HCT116 (cell line): ENCODE data around the gene GMEB2. TPM values are rescaled to one million over a fixed set of nuclear protein-coding genes. Genes with fewer than 3 reads are reported as not detected.

Experiments used
- ATAC-seq: fragments of 200-7000 bp; cut with Tn5 transposase; 2 replicates; pipeline ENCODE4 v1.9.1; 2020; ENCODE audit warnings: mild to moderate bottlenecking, moderate library complexity
- BruUV-seq: library from RNA; stranded (reverse); fragments of 400-500 nt; replicated peaks from 2 replicates; lab custom pipeline; 2021; lab: Mats Ljungman, UMichigan
- CTCF ChIA-PET: fragments of 300-600 bp; sonication (Branson Sonifier 250); formaldehyde crosslinking; loops from one replicate; lab custom pipeline; 2021; ENCODE audit warnings: antibody characterized with exemption; lab: Charles Lee
- POLR2A ChIA-PET: fragments of 300-600, 350-600 bp; sonication (Branson Sonifier 250); formaldehyde crosslinking; loops from one replicate; lab custom pipeline; 2021; ENCODE audit warnings: antibody characterized with exemption; lab: Charles Lee
- RAD21 ChIA-PET, 2 experiments: fragments of 300-600 bp; sonication (Branson Sonifier 250); formaldehyde crosslinking; loops; one replicate each; lab custom pipeline; 2023; ENCODE audit warnings: low total read pairs in 2 of 2; ENCODE audit not compliant: uncharacterized antibody in 2 of 2, unreplicated experiment in 2 of 2, low non-redundant PET in 1 of 2; lab: Charles Lee
- DNase-seq: peaks from one replicate; pipeline ENCODE4 v3.0.0-alpha.2; 2010; ENCODE audit warnings: low read depth, low spot score
- H2AFZ ChIP-seq: fragments of 200-600 bp; shearing (Covaris generic), sonication (generic); 2 replicates; pipeline ENCODE4 v1.6.1; 2017; ENCODE audit warnings: low read depth, mixed run types, mixed read lengths, antibody characterized with exemption, low read length; ENCODE audit not compliant: poor library complexity, severe bottlenecking
- H3K27ac ChIP-seq: 2 replicates; pipeline ENCODE4 v1.5.1; 2012; ENCODE audit warnings: low read depth, low read length
- H3K27me3 ChIP-seq: fragments of 200-600 bp; sonication (generic); 2 replicates; pipeline ENCODE4 v1.6.1; 2016; ENCODE audit warnings: mixed run types, low read length, mixed read lengths; ENCODE audit not compliant: insufficient read depth
- H3K36me3 ChIP-seq, 2 experiments: fragments of 200-500 bp in 1 of 2; fragments of 200-600 bp in 1 of 2; sonication (Bioruptor generic) in 1 of 2; sonication (generic) in 1 of 2; 2 replicates each; pipeline versions ENCODE4 v1.5.1 to v1.6.1; 2014 to 2016; ENCODE audit warnings: low read length in 2 of 2, inconsistent platforms in 1 of 2, mixed read lengths in 1 of 2, mixed run types in 1 of 2; ENCODE audit not compliant: insufficient read depth in 2 of 2, control insufficient read depth in 1 of 2
- H3K4me1 ChIP-seq, 2 experiments: fragments of 200-600 bp in 1 of 2; sonication (generic) in 1 of 2; 2 replicates each; pipeline versions ENCODE4 v1.5.1 to v1.6.1; 2012 to 2017; ENCODE audit warnings: low read length in 2 of 2, inconsistent platforms in 1 of 2, mild to moderate bottlenecking in 1 of 2, mixed read lengths in 1 of 2, mixed run types in 1 of 2, moderate library complexity in 1 of 2; ENCODE audit not compliant: insufficient read depth in 2 of 2, control insufficient read depth in 1 of 2
- H3K4me2 ChIP-seq: fragments of 200-600 bp; sonication (generic); 2 replicates; pipeline ENCODE4 v1.6.1; 2017; ENCODE audit warnings: mixed run types, low read length, mixed read lengths
- H3K4me3 ChIP-seq, 2 experiments: fragments of 200-600 bp in 1 of 2; sonication (generic) in 1 of 2; replicated peaks in 1 of 2; 2 replicates each; pipeline ENCODE4 v1.5.1; 2011 to 2016; ENCODE audit warnings: low read length in 2 of 2, control low read depth in 1 of 2, low read depth in 1 of 2, mild to moderate bottlenecking in 1 of 2, mixed read lengths in 1 of 2, mixed run types in 1 of 2
- H3K79me2 ChIP-seq: fragments of 200-600 bp; sonication (generic); 2 replicates; pipeline ENCODE4 v1.6.1; 2017; ENCODE audit warnings: mild to moderate bottlenecking, mixed run types, low read length, moderate library complexity, mixed read lengths; ENCODE audit not compliant: insufficient read depth
- H3K9ac ChIP-seq: fragments of 200-600 bp; sonication (generic); 2 replicates; pipeline ENCODE4 v1.6.1; 2016; ENCODE audit warnings: low read length, mixed read lengths
- H3K9me2 ChIP-seq: fragments of 200-600 bp; sonication (generic), shearing (Covaris generic); 2 replicates; pipeline ENCODE4 v1.6.1; 2017; ENCODE audit warnings: mixed run types, mild to moderate bottlenecking, moderate library complexity; ENCODE audit not compliant: insufficient read depth
- H3K9me3 ChIP-seq, 2 experiments: fragments of 200-500 bp in 1 of 2; fragments of 200-600 bp in 1 of 2; sonication (Bioruptor generic) in 1 of 2; sonication (generic) in 1 of 2; 2 replicates each; pipeline ENCODE4 v1.6.1; 2014 to 2017; ENCODE audit warnings: low read length in 2 of 2, mixed read lengths in 2 of 2, inconsistent platforms in 1 of 2, low read depth in 1 of 2, mild to moderate bottlenecking in 1 of 2, mixed run types in 1 of 2, moderate library complexity in 1 of 2; ENCODE audit not compliant: control insufficient read depth in 1 of 2, insufficient read depth in 1 of 2
- H4K20me1 ChIP-seq: fragments of 200-600 bp; sonication (generic), shearing (Covaris generic); 2 replicates; pipeline ENCODE4 v1.6.1; 2017; ENCODE audit warnings: mixed run types, mild to moderate bottlenecking, moderate library complexity; ENCODE audit not compliant: insufficient read depth
- ATF3 ChIP-seq: IDR thresholded peaks from 2 replicates; pipeline ENCODE4 v1.6.1; 2012
- CBX3 ChIP-seq: IDR thresholded peaks from 2 replicates; pipeline ENCODE4 v1.6.1; 2012; ENCODE audit warnings: low read depth
- CEBPB ChIP-seq: IDR thresholded peaks from 2 replicates; pipeline ENCODE4 v1.6.1; 2012; ENCODE audit warnings: low read depth
- CTCF ChIP-seq, 3 experiments: fragments of 200-600 bp in 1 of 3; sonication (generic) in 1 of 3; IDR thresholded peaks in 2 of 3; conservative IDR thresholded peaks in 1 of 3; 2 replicates each; pipeline ENCODE4 v1.5.1; 2012 to 2017; ENCODE audit warnings: low read depth in 2 of 3, low read length in 2 of 3, antibody characterized with exemption in 1 of 3, borderline replicate concordance in 1 of 3, control low read depth in 1 of 3, mild to moderate bottlenecking in 1 of 3, mixed read lengths in 1 of 3, mixed run types in 1 of 3, moderate library complexity in 1 of 3; ENCODE audit not compliant: insufficient read depth in 1 of 3
- EGR1 ChIP-seq: IDR thresholded peaks from 2 replicates; pipeline ENCODE4 v1.6.1; 2012; ENCODE audit warnings: low read depth
- ELF1 ChIP-seq: IDR thresholded peaks from 2 replicates; pipeline ENCODE4 v1.6.1; 2012; ENCODE audit warnings: low read depth, borderline replicate concordance
- EZH2 ChIP-seq: fragments of 200-600 bp; sonication (generic); IDR thresholded peaks from 2 replicates; pipeline ENCODE4 v1.6.1; 2017; ENCODE audit warnings: antibody characterized with exemption, mixed run types
- JUND ChIP-seq: IDR thresholded peaks from 2 replicates; pipeline ENCODE4 v1.6.1; 2012
- POLR2A ChIP-seq: IDR thresholded peaks from 2 replicates; pipeline ENCODE4 v1.7.0; 2011; ENCODE audit warnings: borderline replicate concordance; ENCODE audit not compliant: insufficient read depth, insufficient read length; ENCODE audit errors: extremely low read depth
- POLR2AphosphoS5 ChIP-seq: IDR thresholded peaks from 2 replicates; pipeline ENCODE4 v1.6.1; 2011; ENCODE audit warnings: mild to moderate bottlenecking, low read depth, low read length, moderate library complexity
- RAD21 ChIP-seq: IDR thresholded peaks from 2 replicates; pipeline ENCODE4 v1.6.1; 2012; ENCODE audit warnings: low read depth, mild to moderate bottlenecking
- REST ChIP-seq: IDR thresholded peaks from 2 replicates; pipeline ENCODE4 v1.6.1; 2012; ENCODE audit warnings: low read depth
- SIN3A ChIP-seq: IDR thresholded peaks from 2 replicates; pipeline ENCODE4 v1.6.1; 2012; ENCODE audit warnings: low read depth
- SP1 ChIP-seq: IDR thresholded peaks from 2 replicates; pipeline ENCODE4 v1.6.1; 2012; ENCODE audit warnings: low read depth
- ZBTB33 ChIP-seq: IDR thresholded peaks from 2 replicates; pipeline ENCODE4 v1.6.1; 2011; ENCODE audit warnings: mild to moderate bottlenecking, low read length, moderate library complexity; ENCODE audit not compliant: insufficient replicate concordance; ENCODE audit errors: extremely low read depth
- ZFX ChIP-seq: fragments of 450-650 bp; IDR thresholded peaks from 2 replicates; pipeline ENCODE4 v1.6.1; 2017
- intact Hi-C: fragments of 100-400 bp; cut with micrococcal nuclease; formaldehyde crosslinking; loops from 2 replicates; pipeline ENCODE4 v1.10.0; 2022
- total RNA-seq: library from RNA; stranded (reverse); gene quantifications from one replicate; pipeline ENCODE4 v1.2.1, GENCODE V29; 2021; ENCODE audit not compliant: unreplicated experiment

GMEB2 gene
- total RNA-seq, 1 experiment from 2014 or later = 13.9 TPM

- TF ChIP-seq ATF3 = no peak
- no peak for TF ChIP-seq JUND
- TF ChIP-seq POLR2AphosphoS5 = no peak
- no peak for TF ChIP-seq SP1
- TF ChIP-seq POLR2A = no peak
- no peak for TF ChIP-seq ELF1
- TF ChIP-seq CTCF (IDR thresholded peaks at IDR 0.05 in 2 of 3, conservative IDR thresholded peaks at IDR 0.05 in 1 of 3; ENCODE audit: borderline replicate concordance in 1 of 3, insufficient read depth in 1 of 3, low read depth in 2 of 3, low read length in 2 of 3) = no peak
- TF ChIP-seq REST = no peak
- no peak for TF ChIP-seq CEBPB
- TF ChIP-seq EZH2 = no peak
- no peak for TF ChIP-seq RAD21
- no peak for TF ChIP-seq CBX3
- no peak for TF ChIP-seq EGR1
- TF ChIP-seq ZFX = no peak
- no peak for TF ChIP-seq SIN3A
- TF ChIP-seq ZBTB33 = no peak
- Histone ChIP-seq H3K4me3 (peak overlapping the region; percentile 59 to 64), H2AFZ (no peak overlapping the region), H3K9me2 (no peaks in the 10 kb centered on the region), H4K20me1 (no peaks in the 10 kb centered on the region), H3K36me3 (no peaks in the 10 kb centered on the region), H3K9ac (peak overlapping the region; percentile 67), H3K27me3 (no peaks in the 10 kb centered on the region), H3K27ac (peak overlapping the region; percentile 72), H3K4me1 (peaks cover 49 to 87% of the 10 kb centered on the region in 2 experiments), H3K79me2 (no peaks in the 10 kb centered on the region), H3K4me2 (peak overlapping the region; percentile 76), H3K9me3 (no peaks in the 10 kb centered on the region)
- DNase-seq (no peak), ATAC-seq (no peak)
- intact Hi-C loops = no loop called here
- BruUV-seq = no TSS peak
- ChIA-PET POLR2A (interaction anchor here (1.6 kb wide), 1 partner anchor 322 kb away, joined by 8 read pairs; the partner anchor contains the start of gene TPD52L2), CTCF (interaction anchor here (1.3 kb wide), 1 partner anchor 322 kb away, joined by 3 read pairs; the partner anchor contains the start of gene TPD52L2), RAD21 (no interaction called here)
These were observed 83.8 kb downstream of the GMEB2 start for GRCh38 chr20:63543131-63543530.
